Effector memory CD8-positive, alpha-beta T cell (primary cell): ENCODE data around the gene MOB3B.

ENCODE experiments used
- ATAC-seq: fragments of 150-1000 bp; cut with Tn5 transposase; replicated peaks from 2 replicates; pipeline ENCODE4 v1.10.0; 2021; ENCODE audit warnings: mild to moderate bottlenecking, moderate library complexity
- DNase-seq, 3 experiments: peaks; one replicate each; pipeline ENCODE4 v3.0.0; 2021
- H3K27ac Mint-ChIP-seq, 2 donors: one replicate each; pipeline ENCODE4 v1.8.0; 2022; ENCODE audit warnings: mild to moderate bottlenecking in 2 of 2, mixed read lengths in 2 of 2, moderate library complexity in 2 of 2
- H3K27me3 Mint-ChIP-seq, 2 donors: one replicate each; pipeline ENCODE4 v1.8.0; 2022; ENCODE audit warnings: mixed read lengths in 2 of 2
- H3K36me3 Mint-ChIP-seq: one replicate; pipeline ENCODE4 v1.8.0; 2022; ENCODE audit warnings: mild to moderate bottlenecking, moderate library complexity, mixed read lengths; ENCODE audit not compliant: insufficient read depth
- H3K4me1 Mint-ChIP-seq, 2 donors: one replicate each; pipeline ENCODE4 v1.8.0; 2022; ENCODE audit warnings: low read depth in 2 of 2, mixed read lengths in 2 of 2
- H3K4me3 Mint-ChIP-seq, 2 donors: one replicate each; pipeline ENCODE4 v1.8.0; 2022; ENCODE audit warnings: mild to moderate bottlenecking in 2 of 2, mixed read lengths in 2 of 2, moderate library complexity in 2 of 2
- H3K9me3 Mint-ChIP-seq, 2 donors: one replicate each; pipeline ENCODE4 v1.8.0; 2022; ENCODE audit warnings: mixed read lengths in 2 of 2

MOB3B gene

DNA sequence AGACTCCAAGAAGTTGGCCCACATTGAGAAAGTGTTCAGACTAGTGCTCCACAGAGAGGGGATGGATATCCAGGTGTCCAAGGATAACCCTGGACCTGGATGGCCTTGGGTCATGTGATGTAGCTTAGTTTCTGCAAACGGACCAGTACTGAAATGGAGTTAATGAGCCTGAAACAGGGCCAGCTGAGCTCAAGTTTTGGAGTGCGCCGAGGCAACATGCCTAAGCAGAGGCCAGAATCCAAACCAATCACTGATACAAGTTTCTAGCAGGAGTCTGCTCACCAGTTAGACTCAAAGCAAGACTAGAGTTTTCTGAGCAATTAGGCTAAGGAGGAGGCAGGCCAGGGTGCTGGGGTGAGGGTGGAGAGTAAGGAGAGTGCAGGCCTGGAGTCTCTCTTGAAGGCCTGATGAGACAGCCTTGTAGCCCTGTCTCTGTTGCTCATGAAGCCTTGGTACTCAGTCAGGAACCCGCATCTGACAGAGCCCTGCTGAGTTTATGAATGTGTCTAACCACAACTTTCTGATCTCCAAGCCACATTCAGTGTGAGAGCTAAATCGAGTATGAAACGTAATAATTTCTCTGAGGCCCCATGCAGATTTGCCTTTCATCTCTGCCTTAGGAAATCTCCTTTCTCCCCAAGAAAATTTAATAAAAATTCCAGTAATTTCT lies 163.8 kb downstream of the MOB3B start:
- Mint-ChIP-seq H3K27ac (no peak overlapping the region), H3K36me3 (no peaks in the 10 kb centered on the region), H3K4me3 (no peak overlapping the region), H3K9me3 (no peaks in the 10 kb centered on the region), H3K4me1 (peaks cover 0 to 11% of the 10 kb centered on the region in 2 donors), H3K27me3 (peaks cover 0 to 16% of the 10 kb centered on the region in 2 donors)
- DNase-seq = no peak
- no peak for ATAC-seq

DNA sequence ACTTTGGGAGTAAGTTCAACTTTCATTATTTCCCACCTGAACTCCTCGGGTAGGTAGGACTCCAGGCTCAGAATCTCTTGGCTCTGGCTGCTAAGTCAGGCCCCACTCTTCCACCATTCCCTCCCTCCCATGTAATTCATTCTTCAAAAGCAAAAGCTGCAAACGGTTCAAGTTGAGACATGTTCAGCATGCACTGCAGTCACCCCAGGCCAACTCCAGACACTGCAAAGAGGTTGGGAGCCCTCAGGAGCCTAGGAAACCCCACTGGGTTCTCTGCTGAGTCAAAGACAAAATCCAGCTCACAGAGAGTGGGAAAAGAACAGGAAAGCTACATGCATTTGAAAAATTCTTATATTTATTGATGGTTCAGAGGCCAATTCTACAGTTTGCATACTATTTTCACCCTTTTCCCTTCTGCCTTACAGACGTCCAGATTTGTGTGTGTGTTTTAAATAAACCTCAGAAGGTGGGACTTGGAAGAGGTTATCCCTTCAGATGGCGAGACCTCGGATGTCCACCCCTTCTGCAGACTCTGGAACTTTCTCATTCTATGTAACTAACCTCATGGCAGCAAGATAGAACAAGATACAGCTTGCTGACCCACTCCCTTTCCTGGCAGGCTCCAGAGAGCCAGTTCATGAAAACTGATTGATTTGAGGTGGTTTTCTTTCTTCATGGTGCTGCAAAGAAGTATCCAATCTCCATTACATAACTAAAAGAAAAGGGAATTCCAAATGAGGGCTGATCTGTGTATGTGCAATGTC lies 167.0 kb downstream of the MOB3B start:
- ATAC-seq (no peak), DNase-seq (no peak)
- no peaks in the 10 kb centered on the region for H3K36me3 Mint-ChIP-seq
- H3K4me1 Mint-ChIP-seq = peaks cover 0 to 8% of the 10 kb centered on the region in 2 donors
- no peak overlapping the region for H3K4me3 Mint-ChIP-seq
- H3K9me3 Mint-ChIP-seq = no peaks in the 10 kb centered on the region
- peaks cover 0 to 11% of the 10 kb centered on the region in 2 donors for H3K27me3 Mint-ChIP-seq
- no peak overlapping the region for H3K27ac Mint-ChIP-seq

DNA sequence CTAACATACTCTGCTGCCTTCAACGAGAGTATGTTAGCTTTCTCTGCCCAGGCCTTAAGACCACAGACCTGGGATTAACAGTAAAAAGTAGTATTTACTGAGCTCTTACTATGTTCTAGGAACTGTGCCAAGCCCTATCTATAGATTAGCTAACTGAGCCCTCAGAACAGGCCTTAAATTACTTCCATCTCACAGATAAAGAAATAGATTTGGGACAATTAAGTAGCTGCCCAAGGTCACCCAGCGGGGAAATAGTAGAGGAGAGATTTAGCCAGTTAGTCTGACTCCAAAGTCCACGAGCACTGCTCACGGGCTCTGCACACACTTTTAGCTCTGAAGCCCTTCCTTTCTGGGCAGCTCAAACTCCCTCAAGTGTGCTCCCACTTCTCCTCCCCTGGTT lies 168.1 kb downstream of the MOB3B start:
- Mint-ChIP-seq H3K9me3 (no peaks in the 10 kb centered on the region), H3K27me3 (no peaks in the 10 kb centered on the region), H3K36me3 (no peaks in the 10 kb centered on the region), H3K27ac (no peak overlapping the region), H3K4me1 (peaks cover 0 to 6% of the 10 kb centered on the region in 2 donors), H3K4me3 (no peak overlapping the region)
- no peak for ATAC-seq
- DNase-seq = no peak

DNA sequence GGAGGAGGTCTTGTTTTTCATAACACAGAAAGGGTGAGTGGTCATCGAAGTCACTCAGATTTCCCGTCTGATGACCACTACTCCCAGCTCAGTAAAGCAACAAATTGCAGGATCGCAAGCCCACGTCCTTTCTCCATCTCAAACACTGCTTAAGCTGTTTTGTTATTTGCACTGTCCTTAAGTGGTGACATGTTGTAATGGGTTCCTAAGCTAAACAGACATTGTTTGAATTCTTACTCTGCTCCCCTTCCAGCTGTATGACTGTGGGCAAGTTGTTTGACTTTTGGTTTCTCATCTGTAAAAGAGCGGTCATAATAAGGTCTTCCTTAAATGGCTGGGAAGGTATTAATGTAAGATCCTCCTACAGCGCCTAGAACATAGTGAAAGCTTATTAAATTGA lies 169.9 kb downstream of the MOB3B start:
- H3K27me3 Mint-ChIP-seq = no peaks in the 10 kb centered on the region

DNA sequence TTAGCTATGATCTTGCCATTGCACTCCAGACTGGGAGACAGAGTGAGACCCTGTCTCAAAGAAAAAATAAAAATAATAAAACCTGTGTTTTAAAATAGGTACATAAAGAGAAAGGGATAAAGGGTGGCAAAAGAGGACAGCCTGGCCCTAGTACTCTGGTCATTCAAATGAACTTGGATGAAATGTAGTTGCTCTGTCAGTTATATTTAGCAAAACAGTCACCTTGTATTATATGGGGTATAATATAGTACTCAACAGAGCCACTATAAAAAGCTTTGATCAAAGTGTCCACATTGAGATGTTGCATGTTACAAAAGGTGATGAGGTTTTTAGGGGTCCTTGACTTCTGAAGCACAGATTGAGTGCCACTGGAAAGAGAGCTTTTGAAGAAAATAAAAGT lies 171.6 kb downstream of the MOB3B start:
- Mint-ChIP-seq H3K4me1 (peaks cover under 1 to 4% of the 10 kb centered on the region in 2 donors), H3K9me3 (no peaks in the 10 kb centered on the region), H3K27ac (no peak overlapping the region), H3K27me3 (no peaks in the 10 kb centered on the region), H3K4me3 (no peak overlapping the region), H3K36me3 (no peaks in the 10 kb centered on the region)
- ATAC-seq = no peak
- no peak for DNase-seq

More for the DNA sequence above, 169.9 kb downstream of the MOB3B start:
- H3K27ac Mint-ChIP-seq = no peak overlapping the region
- ATAC-seq (no peak), DNase-seq (no peak)
- H3K36me3 Mint-ChIP-seq = no peaks in the 10 kb centered on the region
- H3K9me3 Mint-ChIP-seq = no peaks in the 10 kb centered on the region
- H3K4me3 Mint-ChIP-seq = no peak overlapping the region
- peaks cover 0 to 2% of the 10 kb centered on the region in 2 donors for H3K4me1 Mint-ChIP-seq

DNA sequence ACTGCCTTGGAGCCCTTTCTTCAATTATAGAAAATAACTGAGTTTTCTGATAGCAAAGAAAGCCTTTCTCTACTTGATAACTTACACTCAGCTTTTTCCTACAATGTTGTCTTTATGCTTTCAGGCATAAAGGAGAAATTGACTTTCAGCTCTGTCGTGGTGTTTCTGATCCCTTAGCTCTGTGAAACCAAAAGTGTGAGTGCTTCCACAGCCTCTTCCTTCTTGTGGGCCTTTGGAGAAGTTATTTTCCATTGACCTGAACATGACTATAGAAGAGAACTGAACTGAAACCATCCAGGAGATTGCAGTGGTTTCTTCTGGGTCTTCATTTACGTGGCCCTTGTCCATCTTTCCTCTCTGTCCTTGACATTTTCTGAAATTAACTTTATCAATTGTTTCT lies 173.2 kb downstream of the MOB3B start:
- H3K36me3 Mint-ChIP-seq = no peaks in the 10 kb centered on the region
- DNase-seq (no peak), ATAC-seq (no peak)
- no peak overlapping the region for H3K4me3 Mint-ChIP-seq
- peaks cover 6 to 9% of the 10 kb centered on the region in 2 donors for H3K4me1 Mint-ChIP-seq
- H3K27ac Mint-ChIP-seq = no peak overlapping the region
- H3K9me3 Mint-ChIP-seq = no peaks in the 10 kb centered on the region
- H3K27me3 Mint-ChIP-seq = no peaks in the 10 kb centered on the region

DNA sequence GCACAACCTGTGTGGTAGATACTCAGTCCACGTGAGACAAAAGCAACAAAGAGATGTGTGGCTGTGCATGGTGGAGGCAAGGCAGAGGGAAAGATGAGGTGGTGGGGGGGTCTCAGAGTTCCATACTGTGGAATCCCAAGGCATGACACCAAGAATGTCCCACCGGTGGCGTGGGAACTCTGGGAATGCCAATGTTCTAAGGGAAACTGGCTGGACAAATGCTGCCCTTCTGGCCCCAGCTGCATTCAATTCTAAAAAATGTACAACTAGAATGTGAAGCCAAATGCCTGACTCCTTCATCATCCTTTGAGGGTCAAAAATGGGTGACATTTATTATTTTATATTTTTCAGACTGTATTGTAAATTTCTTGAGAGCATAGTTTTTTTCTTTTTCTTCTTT lies 174.4 kb downstream of the MOB3B start:
- Mint-ChIP-seq H3K36me3 (no peaks in the 10 kb centered on the region), H3K9me3 (no peaks in the 10 kb centered on the region), H3K4me3 (no peak overlapping the region), H3K27me3 (no peaks in the 10 kb centered on the region), H3K27ac (no peak overlapping the region), H3K4me1 (peaks cover 6 to 9% of the 10 kb centered on the region in 2 donors)
- no peak for ATAC-seq
- no peak for DNase-seq

DNA sequence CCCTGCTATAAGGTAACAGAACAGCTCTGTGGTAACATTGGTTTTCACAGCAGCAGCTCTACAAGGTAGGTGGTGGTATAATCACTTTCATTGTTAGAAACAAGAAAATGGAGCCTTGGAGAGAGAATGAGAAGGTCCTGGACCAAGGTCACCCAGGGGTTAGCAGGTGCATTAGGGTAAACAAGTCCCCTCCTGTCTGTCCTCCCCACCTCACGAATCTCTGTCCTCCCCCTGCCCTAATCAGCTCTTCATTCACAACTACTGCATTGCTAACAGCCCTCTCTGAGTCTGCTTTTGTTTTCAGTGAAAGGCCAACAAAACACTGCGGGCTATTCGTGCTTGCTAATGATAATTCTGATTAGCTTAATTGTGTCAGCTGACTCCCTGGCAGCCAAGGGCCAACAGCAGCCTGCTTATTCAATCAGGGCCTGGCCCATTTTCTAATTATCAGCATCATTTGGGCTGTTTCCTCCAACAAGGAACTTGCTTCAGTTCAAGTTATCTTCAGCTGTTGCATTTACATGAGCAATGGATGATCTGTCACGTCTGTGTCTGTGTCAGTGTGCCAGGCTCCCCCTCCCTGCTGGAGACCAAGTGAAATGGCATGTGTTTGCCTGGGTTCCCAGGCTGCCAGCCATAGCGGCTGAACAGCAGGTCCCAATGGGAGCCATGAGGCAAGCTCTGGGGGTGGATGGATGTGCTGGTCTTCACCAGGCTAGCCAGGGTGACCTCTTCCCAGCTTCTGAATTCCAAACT lies 176.0 kb downstream of the MOB3B start:
- DNase-seq (no peak), ATAC-seq (no peak)
- Mint-ChIP-seq H3K36me3 (no peaks in the 10 kb centered on the region), H3K4me3 (no peak overlapping the region), H3K9me3 (no peaks in the 10 kb centered on the region), H3K27me3 (no peaks in the 10 kb centered on the region), H3K4me1 (peaks cover 6 to 9% of the 10 kb centered on the region in 2 donors), H3K27ac (no peak overlapping the region)

DNA sequence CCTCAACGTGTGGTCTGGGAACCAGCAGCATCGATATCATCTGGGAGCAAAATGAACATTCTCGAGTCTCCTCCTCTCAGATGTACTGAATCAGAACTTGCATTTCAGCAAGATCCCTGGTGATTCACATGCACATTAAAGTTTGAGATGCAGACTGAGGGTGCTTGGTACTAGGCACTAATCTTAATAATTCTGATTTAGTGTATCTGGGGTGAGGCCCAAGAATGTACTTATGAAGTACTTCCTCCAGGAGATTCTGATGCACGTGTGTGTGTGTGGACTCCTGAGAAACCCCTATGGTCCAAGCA lies 176.5 kb downstream of the MOB3B start:
- no peaks in the 10 kb centered on the region for H3K9me3 Mint-ChIP-seq
- DNase-seq = no peak
- H3K4me1 Mint-ChIP-seq = peaks cover 6 to 9% of the 10 kb centered on the region in 2 donors
- no peak overlapping the region for H3K4me3 Mint-ChIP-seq
- no peaks in the 10 kb centered on the region for H3K36me3 Mint-ChIP-seq
- H3K27me3 Mint-ChIP-seq = no peaks in the 10 kb centered on the region
- no peak overlapping the region for H3K27ac Mint-ChIP-seq
- no peak for ATAC-seq

DNA sequence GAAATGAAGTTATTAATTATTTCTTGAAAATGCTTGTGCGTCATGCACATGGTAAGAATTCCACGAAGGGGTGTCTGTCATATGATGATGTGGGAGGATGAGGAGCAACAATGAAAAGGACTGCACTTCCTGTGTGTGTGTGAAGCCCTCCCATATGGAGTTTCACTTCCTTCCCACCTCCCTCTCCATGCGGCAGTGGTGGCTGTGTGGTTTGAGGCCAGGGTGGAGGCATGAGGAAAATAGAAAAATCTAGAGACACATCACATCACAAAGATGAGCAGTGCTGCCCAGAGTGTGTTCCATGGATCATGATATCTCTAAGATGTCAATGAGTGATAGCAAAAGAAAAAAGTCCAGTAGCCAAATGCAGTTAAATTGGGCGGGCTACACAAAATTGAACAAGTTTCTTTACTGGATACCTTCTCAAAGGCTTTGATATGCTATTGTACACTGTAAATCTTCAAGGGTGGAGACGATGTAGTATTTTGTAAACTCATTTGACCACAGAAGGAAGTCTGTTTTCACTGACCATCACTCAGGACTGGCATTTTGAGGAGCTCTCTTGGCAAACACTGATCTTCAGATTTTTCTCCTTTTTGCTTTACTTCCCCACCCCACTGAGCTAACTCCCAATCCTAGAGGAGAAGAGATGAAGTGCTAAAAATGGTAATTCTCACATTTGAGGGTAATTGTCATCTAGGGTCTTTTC lies 177.0 kb downstream of the MOB3B start:
- Mint-ChIP-seq H3K27me3 (no peaks in the 10 kb centered on the region), H3K27ac (no peak overlapping the region), H3K4me1 (peaks cover 6 to 9% of the 10 kb centered on the region in 2 donors), H3K36me3 (no peaks in the 10 kb centered on the region), H3K9me3 (no peaks in the 10 kb centered on the region), H3K4me3 (no peak overlapping the region)
- no peak for ATAC-seq
- DNase-seq = no peak

DNA sequence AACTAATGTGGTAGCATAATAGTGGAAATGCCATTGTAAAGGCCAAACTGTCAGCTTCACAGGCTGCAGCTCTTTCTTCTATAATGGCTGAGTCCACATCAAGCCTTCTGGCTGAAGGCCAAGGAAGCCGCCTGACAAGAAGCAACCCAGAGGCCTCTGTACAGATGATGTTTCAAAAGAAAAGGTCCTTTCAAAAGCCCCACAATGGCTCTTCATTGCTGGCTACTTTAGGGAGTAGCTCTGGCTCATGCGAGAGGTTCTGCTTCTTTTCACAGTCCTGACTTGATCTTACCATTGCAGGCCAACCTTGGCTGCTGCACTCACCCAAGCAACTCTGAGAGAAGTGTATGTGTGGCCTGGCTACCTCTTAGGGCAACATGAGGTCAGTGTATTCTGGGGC lies 178.2 kb downstream of the MOB3B start:
- DNase-seq (no peak), ATAC-seq (no peak)
- Mint-ChIP-seq H3K36me3 (no peaks in the 10 kb centered on the region), H3K27me3 (no peaks in the 10 kb centered on the region), H3K9me3 (no peaks in the 10 kb centered on the region), H3K27ac (peak overlapping the region in 1 of 2 donors; percentile 22), H3K4me1 (peaks cover 4 to 9% of the 10 kb centered on the region in 2 donors), H3K4me3 (no peak overlapping the region)

DNA sequence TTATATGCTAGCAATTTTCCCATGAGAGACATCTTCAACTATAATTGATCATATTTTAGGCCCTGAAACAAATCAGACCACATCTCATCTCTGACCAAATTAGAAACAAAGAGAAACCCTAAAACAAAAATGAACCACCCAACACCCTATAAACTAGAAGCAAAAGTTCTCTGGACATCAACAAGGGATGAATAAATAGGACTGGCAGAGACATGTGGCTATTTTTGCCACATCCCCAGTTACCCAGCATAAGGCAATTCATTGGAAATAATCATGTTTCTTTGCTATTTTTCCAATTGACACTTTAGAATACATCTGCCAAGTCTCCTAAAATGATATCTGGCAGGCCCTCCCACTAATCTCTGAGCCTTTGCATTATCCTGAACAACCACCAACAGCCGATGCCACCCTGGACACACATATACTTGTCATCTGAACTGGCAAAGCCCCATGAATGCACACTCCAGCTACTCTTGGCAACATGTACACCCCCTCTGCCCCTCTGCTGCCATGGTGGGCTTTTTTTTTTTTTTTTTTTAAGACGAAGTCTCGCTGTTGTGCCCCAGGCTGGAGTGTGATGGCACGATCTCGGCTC lies 179.1 kb downstream of the MOB3B start:
- no peak overlapping the region for H3K27ac Mint-ChIP-seq

DNA sequence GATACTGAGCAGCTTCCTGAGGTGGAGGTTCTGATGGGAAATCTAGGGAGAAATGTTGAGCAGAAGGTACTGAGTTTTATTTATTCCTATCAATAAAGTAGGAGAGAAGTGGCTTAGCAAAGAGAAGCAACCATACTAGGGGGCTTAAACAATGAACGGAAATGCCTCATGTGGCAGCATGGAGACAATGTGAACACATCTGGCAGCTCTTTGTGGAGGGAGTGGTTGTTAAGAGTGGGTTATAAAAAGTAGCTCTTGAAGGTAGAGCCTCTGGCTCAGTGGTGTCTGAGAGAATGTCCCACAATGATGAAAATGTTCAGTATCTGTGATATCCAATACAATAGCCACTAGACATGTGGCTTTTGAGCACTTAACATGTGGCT lies 179.9 kb downstream of the MOB3B start:
- no peak overlapping the region for H3K4me3 Mint-ChIP-seq
- no peaks in the 10 kb centered on the region for H3K36me3 Mint-ChIP-seq
- H3K27me3 Mint-ChIP-seq = no peaks in the 10 kb centered on the region
- H3K27ac Mint-ChIP-seq = no peak overlapping the region
- H3K4me1 Mint-ChIP-seq = peaks cover 4 to 9% of the 10 kb centered on the region in 2 donors
- no peaks in the 10 kb centered on the region for H3K9me3 Mint-ChIP-seq
- no peak for ATAC-seq
- DNase-seq = no peak

More for the DNA sequence above, 179.1 kb downstream of the MOB3B start:
- DNase-seq (no peak), ATAC-seq (no peak)
- H3K9me3 Mint-ChIP-seq = no peaks in the 10 kb centered on the region
- no peaks in the 10 kb centered on the region for H3K36me3 Mint-ChIP-seq
- H3K4me1 Mint-ChIP-seq = peaks cover 4 to 9% of the 10 kb centered on the region in 2 donors
- H3K27me3 Mint-ChIP-seq = no peaks in the 10 kb centered on the region
- no peak overlapping the region for H3K4me3 Mint-ChIP-seq
